GM19099 (cell line): Measurements from ENCODE around the gene HOXD11.

Experiments
- POLR2A ChIP-seq: IDR thresholded peaks from 3 replicates; pipeline ENCODE4 v1.6.1; 2011; ENCODE audit warnings: low read depth; ENCODE audit not compliant: insufficient read length; ENCODE audit errors: extremely low read depth

Gene HOXD11

GRCh38 chr2:176097820-176098365, 9.2 kb upstream of the HOXD11 start:
- no peak for TF ChIP-seq POLR2A

- no peak for TF ChIP-seq POLR2A
These were observed 8.5 kb upstream of the HOXD11 start for GRCh38 chr2:176098366-176099158.

- no peak for TF ChIP-seq POLR2A
These were observed 7.8 kb upstream of the HOXD11 start for GRCh38 chr2:176099159-176099727.

- TF ChIP-seq POLR2A = no peak
These were observed 7.1 kb upstream of the HOXD11 start, which contains the start of gene HOXD12 for GRCh38 chr2:176099728-176100546. Gene HOXD12 (plus strand): TSS chr2:176099795. CDS start chr2:176099802, 7 bp downstream.

GRCh38 chr2:176100547-176101140, 6.4 kb upstream of the HOXD11 start:
- no peak for TF ChIP-seq POLR2A

DNA sequence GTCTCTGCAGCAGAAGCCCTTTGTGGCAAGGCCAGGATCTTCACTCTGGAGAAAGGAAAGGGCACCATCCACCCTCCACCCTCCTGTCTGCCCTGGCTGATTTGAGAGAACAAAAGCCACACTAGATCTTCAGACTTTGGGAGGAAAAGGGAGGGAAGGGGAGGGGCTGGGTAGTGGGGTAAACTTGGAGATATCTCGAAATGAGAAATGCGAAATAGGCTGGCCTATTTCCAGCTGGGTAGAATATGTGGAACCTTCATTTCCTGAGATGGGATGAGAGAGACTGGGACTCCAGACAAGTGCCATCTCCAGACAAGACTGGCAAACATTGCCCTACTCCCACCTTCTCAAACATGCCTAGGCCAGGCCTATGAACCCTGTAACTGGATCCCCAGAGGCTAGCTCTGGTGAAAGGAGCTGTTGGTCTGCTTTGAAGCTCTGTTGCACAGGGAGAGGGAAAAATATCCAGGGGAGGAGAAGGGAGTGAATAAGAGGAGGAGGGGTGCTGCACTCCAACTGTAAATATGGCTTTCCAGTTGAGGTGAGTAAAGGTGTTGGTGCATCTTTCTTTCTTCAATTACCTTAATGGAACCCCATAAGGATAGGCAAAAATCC, 5.8 kb upstream of the HOXD11 start:
- TF ChIP-seq POLR2A = no peak

- TF ChIP-seq POLR2A = no peak
These were observed 5.2 kb upstream of the HOXD11 start for GRCh38 chr2:176101842-176102241.

DNA sequence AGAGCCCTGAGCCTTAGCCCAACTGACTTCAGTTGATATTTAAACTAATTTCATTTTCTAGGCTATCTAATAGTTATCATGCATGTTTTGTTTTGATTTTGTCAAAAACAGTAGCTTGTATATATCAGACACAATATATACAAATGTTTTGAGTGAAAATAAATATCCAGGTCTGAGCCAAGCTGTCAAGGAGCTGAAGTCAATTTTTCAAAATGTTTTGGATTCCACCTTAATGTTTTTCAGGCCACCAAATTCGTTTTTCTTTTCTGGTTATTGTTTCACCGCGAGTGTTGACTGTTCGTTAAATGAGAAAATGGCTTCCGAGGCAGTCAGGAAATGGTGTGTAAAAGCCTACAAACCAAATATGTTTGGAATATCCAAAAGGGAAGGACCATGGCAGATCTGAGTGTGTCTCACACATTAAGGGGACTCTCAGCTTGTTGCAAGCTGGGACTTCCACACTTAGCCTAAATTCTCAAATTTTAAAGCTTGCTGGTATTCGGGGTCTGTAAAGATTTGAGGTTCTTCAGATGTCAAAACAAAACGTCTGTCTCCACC, 4.7 kb upstream of the HOXD11 start:
- no peak for TF ChIP-seq POLR2A

GRCh38 chr2:176103194-176103593, 3.9 kb upstream of the HOXD11 start:
- no peak for TF ChIP-seq POLR2A

DNA sequence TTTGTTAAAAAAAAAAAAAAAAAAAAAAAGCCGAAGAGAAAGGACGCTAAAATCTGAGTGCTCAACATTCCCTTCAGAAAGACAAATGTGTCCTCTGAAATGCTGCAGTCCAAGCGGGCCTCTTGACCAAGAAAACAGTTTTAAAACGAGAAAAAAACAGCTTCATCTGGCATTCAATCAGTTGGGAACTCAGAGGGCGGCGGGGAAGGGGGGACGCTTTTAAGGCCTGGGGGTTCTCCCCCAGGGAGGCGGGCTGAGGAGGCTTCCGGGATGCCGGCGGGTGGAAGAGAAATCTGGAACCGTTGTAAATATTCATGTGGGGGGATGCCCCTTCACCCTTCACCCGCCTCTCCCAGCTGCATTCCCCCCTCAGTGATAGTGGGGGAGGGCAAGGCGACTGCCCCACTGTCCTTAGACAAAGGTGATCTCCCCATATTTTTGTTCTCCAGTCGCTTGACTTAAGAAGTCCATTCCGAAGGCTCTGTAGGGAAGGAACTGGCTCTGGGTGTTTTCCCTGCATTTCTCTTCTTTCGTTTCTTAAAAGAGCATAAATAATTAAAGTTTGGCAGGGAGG, 3.3 kb upstream of the HOXD11 start:
- TF ChIP-seq POLR2A = no peak

- no peak for TF ChIP-seq POLR2A
These were observed 2.6 kb upstream of the HOXD11 start for GRCh38 chr2:176104316-176105077.

DNA sequence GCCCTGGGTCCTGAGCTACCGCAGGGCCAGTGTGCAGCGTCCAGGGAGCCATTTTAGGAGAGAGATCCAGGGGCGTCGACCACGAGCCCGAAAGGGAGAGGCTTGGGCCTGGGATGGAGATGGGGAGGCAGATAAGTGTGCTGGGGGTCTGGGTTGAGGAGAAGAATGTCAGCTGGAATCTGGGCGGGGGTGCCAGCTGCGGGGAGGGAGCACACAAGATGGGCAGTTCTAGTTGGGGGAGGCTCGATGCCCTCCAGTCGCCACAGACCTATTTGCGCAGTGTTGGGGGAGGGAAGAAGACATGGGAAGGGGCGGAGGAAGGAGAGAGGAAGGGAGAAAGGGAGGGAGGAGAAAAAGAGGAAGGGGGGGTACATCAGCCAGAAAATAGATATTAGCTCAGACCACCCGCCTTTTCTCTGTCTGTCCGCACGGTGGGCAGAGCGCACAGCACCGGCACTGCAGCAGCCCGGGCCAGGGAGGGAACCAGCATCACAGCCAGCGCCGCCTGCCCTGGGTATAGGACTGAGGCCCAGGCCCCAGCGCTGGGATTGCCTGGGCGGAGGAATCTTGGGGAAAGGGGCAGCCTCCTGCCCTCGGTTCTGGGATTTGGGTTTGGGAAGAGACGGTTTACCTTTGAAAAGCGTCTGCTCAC, 1.9 kb upstream of the HOXD11 start:
- no peak for TF ChIP-seq POLR2A
